Testis (tissue), 2 donors: ENCODE measurements around the gene GTSE1.

ENCODE experiments used
- POLR2A ChIP-seq: fragments of 450-650 bp; IDR thresholded peaks from one replicate; pipeline ENCODE4 v1.6.1; 2017; ENCODE audit warnings: antibody characterized with exemption, mild to moderate bottlenecking, moderate library complexity
- TF ChIP-seq, protein P1 (sequence below), 3 experiments: fragments of 450-650 bp in 2 of 3; fragments of 200-600 bp in 1 of 3; sonication (generic) in 1 of 3; IDR thresholded peaks; one replicate each; pipeline ENCODE4 v1.5.1; 2016 to 2019; ENCODE audit warnings: antibody characterized with exemption in 3 of 3, mild to moderate bottlenecking in 2 of 3, moderate library complexity in 1 of 3

GRCh38 chr22:46372686-46373085 lies 76.0 kb downstream of the GTSE1 start:
- TF ChIP-seq, protein P1, sequence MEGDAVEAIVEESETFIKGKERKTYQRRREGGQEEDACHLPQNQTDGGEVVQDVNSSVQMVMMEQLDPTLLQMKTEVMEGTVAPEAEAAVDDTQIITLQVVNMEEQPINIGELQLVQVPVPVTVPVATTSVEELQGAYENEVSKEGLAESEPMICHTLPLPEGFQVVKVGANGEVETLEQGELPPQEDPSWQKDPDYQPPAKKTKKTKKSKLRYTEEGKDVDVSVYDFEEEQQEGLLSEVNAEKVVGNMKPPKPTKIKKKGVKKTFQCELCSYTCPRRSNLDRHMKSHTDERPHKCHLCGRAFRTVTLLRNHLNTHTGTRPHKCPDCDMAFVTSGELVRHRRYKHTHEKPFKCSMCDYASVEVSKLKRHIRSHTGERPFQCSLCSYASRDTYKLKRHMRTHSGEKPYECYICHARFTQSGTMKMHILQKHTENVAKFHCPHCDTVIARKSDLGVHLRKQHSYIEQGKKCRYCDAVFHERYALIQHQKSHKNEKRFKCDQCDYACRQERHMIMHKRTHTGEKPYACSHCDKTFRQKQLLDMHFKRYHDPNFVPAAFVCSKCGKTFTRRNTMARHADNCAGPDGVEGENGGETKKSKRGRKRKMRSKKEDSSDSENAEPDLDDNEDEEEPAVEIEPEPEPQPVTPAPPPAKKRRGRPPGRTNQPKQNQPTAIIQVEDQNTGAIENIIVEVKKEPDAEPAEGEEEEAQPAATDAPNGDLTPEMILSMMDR (IDR thresholded peaks at IDR 0.05), result no peak
- TF ChIP-seq POLR2A, result no peak
